DMS114 treated with DMSO at 0.1 percent for 48 hours (cell line): ENCODE measurements around the gene MRPL42.
"Not testable (repeated sequence)": the region's sequence is repeated elsewhere in the genome, so short reads cannot be mapped to it uniquely, and the experiment has no call there.

Experiments used
- DNase-seq: peaks from one replicate; lab custom pipeline; 2025; ENCODE audit not compliant: unreplicated experiment; lab: John Stamatoyannopoulos, UW

MRPL42 gene

DNA sequence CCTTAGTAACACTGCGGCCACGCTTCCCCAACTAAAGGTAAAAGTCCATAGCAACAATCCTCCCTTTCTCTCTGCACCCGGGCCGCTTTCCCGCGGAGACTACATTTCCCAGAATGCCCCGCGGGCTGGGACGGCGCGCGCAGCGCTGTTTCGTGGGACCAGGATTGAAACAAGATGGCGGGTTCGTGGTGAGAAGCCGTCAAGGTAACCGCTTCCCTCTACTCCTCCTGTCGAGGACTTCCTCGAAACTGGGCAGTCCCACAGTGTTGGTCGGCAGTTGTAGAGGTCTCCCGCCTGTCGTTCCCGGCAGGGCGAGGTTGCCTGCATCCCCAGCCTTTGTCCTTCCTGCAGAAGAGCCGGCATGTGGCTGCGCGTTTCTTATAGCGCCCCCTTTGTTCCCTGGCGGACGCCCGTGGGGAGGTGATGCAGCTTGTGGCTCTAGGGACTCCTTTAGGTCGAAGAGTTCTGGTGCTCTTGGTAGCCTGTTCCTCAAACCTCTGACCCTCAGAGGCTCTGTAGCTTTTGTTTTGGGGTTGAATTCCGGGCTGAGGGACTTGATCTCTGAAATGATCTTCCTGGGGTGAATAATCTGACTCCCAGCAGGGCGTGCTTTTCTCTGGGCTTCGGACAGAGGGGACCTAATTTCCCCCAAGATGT, at the start of gene MRPL42:
Gene MRPL42, plus strand, starts transcription at position 164 of the 657 bp plus-strand sequence. CDS start 1,772 bp downstream, outside the sequence.
- peak; percentile 87 for DNase-seq

DNA sequence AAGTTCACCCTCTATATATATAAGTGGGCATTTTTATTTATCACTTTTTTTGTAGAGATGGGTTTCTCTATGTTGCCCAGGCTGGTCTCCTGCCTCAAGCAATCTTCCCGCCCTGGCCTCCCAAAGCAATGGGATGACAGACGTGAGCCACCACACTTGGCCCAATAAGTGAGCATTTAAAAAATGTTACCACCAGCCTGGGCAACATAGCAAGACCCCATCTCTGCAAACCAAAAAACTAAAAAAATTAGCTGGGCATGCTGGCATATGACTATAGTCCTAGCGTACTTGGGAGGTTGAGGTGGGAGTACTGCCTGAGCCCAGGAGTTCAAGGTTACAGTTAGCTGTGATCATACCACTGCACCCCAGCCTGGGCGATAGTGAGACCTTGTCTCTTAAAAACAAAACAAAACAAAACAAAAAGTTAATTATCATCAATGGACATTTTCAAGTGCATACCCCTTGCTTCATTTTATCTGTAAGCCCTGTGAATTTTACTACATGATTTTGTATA, 49.3 kb upstream of the MRPL42 start:
- DNase-seq: no peak

DNA sequence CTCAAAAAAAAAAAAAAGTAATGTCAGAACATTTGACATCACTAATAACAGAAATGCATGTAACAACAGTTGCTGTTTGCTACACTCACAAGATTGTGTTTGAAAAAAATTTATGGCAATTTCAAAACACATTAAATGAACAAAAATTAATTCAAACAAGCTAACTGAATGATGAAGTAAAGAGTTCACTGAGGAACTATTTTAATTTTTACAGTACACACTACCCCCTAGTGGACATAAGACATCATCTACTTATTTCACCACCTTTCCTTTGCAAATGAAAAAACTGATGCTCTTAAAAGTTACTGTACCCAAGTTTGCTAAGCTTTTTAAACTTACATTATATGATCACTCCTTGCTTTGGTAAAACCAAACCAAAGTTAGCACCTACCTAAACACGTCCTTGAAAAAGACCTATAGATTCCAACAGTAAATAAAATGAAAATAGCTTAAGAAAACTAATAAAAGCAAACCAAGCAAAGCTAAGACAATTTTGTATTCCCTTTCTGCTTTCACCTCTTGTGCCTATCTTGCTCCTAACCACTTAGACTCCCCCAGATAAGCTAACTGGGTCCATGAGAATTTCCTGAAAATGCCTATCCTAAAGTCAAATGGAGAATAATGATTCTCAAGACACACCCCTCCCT, 47.8 kb upstream of the MRPL42 start:
- peak; percentile 73 for DNase-seq

- no peak for DNase-seq
These were observed 45.3 kb upstream of the MRPL42 start for GRCh38 chr12:93422050-93422449.

- no peak for DNase-seq
These were observed 41.4 kb upstream of the MRPL42 start for GRCh38 chr12:93425736-93426411.

DNA sequence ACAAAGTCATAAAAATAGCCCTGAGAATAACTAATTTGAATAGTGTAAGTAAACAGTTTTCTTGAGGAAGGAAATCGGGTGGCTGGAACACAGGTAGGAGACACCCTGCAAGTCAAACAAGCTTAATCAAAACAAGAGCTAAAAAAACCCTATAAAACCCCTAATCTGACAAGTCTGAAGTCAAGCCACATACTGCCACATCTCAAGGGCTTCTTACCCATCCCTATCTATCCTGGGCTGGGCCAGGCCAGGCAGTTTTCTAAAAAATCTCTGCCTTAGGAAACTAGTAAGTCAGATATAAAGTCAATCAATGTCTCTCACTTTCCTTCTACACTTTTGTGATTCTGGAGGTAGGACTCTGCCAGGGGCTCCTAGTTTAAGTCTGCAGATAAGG, 40.9 kb upstream of the MRPL42 start:
- DNase-seq: no peak

DNA sequence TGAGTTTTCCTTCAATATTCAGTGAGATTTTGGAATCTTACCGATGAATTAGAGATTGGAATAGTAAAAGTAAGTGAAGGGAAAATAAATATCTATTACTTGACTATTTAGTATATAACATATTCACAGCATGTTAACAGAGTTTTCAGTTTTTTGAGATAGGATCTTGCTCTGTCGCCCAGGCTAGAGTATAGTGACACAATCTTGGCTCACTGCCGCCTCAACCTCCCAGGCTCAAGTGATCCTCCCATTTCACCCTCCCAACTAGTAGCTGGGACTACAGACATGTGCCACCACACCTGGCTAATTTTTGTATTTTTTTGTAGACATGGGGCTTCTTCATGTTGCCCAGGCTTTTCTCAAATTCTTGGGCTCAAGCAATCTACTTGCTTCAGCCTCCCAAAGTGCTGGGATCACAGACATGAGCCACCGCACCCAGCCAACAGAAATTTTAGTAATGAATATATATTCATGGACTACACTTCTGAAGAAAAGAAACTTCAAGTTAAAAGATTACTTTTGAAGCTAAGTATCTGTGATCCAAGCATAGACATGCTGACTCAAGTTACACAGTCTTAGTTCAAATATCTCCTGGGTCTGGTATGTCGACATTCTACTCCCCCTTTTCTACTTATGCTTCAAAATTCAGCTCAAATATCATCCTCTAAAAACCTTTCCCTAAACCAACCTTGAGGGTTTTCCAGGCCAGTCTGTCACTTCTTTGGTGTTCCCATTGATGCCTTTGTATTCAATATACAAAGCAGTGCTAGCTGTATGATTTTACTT, 39.3 kb upstream of the MRPL42 start:
- DNase-seq: no peak

DNA sequence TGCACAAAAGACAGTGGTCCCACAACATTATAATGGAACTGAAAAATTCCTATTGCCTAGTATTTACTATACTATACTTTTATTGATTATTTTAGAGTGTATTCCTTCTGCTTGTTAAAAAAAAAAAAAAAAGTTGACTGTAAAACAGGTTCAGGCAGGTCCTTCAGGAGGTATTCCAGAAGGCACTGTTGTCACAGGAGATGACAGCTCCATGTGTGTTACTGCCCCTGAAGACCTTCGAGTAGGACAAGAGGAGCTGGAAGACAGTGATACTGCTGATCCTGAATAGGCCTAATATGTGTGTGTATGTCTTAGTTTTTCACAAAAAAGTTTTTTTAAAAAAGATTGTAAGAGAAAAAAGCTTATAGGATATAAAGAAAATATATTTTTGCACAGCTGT, 37.9 kb upstream of the MRPL42 start:
- no peak for DNase-seq

DNA sequence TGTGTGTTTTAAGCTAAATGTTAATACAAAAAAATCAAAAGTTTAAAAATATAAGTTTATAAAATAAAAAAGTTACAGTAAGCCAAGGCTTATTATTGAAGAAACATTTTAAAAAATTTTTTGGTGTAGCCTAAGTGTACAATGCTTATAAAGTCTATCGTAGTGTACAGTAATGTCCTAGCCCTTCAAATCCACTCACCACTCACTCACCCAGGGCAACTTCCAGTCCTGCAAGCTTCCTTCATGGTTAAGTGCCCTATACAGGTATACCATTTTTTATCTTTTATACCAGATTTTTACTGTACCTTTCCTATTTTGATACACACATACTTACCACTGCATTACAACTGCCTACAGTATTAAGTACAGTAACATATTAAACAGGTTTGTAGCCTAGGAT, 37.5 kb upstream of the MRPL42 start:
- no peak for DNase-seq

DNA sequence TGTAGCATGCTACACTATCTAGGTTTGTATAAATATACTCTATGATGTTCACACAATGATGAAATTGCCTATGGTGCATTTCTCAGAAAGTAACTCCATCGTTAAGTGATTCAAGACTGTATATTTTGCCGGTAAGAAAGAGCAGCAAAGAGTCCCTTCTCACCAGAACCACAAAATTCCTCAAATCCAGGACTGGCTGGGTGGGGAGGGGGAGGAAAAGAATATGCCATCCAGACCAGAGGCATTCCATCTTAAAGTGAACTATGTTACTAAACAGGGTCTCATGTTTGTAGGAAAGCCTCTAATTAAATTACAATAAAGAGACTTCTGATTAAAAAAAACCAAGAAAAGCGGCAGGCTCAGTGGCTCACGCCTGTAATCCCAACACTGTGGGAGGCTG, 37.0 kb upstream of the MRPL42 start:
- no peak for DNase-seq

DNA sequence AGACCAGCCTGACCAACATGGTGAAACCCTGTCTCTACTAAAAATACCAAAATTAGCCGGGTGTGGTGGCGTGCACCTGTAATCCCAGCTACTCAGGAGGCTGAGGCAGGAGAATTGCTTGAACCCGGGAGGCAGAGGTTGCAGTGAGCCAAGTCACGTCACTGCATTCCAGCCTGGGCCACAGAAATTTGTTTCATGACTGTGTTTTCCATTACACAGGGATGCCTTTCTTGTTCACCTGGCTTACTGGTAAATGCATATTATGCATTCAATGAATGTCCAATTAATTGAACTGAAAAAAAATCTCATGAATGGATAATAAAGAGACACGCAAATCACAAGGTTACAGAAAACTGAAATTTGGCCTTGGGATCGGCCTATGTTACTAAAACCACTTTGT, 35.3 kb upstream of the MRPL42 start:
- DNase-seq: not testable (repeated sequence)

GRCh38 chr12:93434256-93434865, 33.0 kb upstream of the MRPL42 start:
- DNase-seq: no peak

DNA sequence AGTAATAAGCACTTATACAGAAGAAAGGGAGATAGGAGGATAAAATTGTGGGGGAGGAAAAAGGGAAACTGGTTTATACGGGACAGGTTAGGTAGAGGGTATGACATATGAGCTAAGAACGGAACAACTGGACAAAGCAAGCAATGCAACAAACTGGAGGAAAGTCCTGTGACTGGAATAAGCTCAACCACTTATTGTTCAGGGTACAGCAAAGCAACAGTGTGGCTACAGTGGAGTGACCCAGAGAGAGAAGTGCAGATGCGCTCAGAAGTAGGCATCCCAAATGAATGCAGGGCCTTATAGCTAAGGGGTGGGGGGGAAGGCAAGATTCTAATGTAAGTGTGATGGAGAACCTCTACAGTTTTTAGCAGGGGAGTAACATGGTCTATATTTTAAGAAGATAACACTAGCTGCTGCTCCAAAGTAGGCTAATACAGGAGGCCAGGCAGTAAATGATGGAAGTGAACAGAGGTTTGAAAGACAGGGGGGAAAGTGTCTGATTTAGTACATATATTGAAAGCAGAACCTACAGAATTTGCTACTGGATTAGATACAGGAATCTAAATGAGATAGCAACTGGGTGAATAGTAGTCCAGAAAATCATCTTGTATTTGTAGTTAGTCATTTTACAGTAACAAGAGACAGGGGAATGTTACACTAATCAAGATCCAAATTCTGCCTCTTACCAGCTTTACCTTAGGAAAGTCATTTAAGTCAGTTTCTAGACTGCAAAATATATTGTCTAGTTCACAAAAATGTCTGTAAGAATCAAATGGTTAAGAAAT, 28.9 kb upstream of the MRPL42 start:
- DNase-seq: no peak

GRCh38 chr12:93440043-93440835, 27.1 kb upstream of the MRPL42 start:
- DNase-seq: no peak

DNA sequence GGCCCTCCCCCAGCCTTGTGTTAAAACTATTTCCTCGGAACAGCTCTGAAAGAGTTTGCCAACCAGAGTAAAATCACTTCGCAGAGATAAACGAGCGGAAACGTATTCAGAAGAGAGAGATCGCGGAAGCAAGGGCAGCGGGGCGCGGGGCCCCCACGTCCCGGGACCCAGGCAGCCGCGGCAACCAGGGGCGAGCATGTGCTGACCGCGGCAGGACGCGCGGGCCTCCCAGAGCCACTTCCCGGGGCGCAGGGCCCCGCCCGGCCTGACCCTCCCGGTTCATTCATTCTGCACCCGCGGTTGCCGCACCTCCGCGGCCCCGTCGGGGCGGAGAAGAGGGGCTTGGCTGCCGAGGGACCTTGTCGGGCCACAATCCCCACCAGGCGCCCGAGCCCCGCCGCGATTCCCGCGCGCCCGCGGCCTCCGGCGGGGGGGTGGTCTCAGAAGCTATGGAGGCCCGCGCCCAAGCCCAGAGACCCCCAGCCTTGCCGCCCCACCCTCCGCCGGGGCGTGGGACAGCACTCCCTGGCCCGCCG, 26.2 kb upstream of the MRPL42 start:
- no peak for DNase-seq

DNA sequence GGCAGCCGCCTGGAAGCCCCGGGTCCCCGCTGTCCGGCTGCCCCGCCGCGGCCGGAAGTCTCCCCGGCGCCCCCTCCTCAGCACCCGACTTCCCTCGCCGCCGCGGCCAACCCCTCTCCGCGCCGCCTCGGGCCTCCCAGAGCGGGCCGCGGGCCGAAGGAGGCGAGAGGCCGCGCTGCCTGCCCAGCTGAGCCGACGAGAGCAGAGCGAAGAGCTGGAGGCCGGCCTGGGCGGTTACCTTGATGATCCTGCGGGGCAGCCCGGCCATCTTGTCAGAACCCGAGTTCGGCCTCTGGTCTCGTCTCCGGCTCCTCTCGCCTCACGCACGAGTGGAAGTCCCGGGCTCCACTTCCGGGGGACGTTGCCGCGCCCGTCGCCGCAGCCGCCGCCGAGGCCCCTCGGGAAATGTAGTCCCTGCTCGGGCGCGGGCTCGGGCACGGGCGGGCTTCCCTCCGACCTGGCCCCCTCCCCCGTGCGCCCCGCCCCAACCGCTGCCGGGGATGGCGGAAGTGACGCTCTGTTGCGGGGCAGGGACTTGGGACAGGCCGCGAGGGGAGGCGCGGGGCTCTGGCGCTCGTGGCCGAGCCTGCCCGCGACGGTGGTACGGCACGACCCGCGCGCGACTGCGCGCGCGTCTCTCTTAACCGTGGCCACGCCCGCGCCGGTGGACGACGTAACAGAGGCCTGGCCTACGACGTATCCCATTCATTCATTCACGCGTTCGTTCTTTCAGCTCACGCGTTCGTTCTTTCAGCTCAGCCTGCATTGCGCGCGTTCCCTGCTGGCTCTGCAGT, 25.5 kb upstream of the MRPL42 start, which contains the start of gene UBE2N:
Gene UBE2N, minus strand, starts transcription at position 331 of the 794 bp plus-strand sequence. Its CDS starts 63 bp downstream, at position 268.
- peak; percentile 87 for DNase-seq

DNA sequence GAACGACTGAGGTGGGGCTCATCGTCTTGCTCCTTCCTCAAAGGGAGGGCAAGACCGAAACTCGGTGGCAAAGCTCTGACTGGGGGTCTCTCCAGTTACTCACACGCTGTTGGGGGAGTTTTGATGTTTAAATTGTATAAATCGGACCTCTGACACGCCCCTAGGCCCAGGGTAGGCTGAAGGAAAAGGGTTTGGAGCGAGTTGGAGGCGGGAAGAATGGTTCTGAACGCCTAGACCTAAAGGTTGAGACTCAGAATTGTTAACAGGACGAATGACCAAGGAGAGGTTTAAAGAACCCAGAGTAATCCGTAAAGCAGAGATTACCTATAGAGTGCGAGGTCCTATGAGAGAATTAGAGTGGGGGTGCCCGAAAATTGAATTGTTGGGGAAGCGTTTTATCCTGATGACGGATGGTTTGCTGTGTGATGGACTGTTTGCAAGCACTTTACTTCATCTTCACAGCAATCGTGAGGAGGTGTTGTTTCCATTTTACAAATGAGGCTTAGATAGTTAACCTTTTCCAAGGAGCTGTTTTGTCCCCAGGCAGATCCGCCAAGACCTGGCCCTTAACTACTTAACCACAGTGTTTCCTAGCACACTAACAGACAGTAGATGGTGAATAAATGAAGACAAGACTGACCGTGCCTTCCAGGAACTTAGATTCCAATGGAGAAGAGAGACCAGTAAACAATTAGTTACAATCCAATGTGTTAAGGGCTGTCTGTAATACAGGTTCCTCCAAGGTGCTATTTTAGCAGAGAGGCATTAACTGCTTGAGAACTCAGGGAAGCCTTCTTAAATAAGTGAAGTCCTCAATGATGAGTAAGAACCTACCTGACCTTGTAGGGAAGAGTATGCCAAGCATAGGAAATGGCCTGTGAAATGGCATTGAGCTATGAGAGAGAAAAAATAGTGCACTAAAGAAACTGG, 24.6 kb upstream of the MRPL42 start:
- DNase-seq: no peak
